A673 (cell line): ENCODE measurements around the gene TFCP2. TPM values are rescaled to one million over a fixed set of nuclear protein-coding genes. Genes with fewer than 3 reads are reported as not detected.

ENCODE experiments used
- BruUV-seq: library from RNA; stranded (reverse); fragments of 400-500 nt; replicated peaks from 2 replicates; lab custom pipeline; 2021; lab: Mats Ljungman, UMichigan
- CTCF ChIA-PET: fragments of 300-600 bp; sonication (Branson Sonifier 250); formaldehyde crosslinking; loops from one replicate; lab custom pipeline; 2022; ENCODE audit warnings: antibody characterized with exemption; lab: Charles Lee
- POLR2A ChIA-PET: fragments of 300-600 bp; sonication (Branson Sonifier 250); formaldehyde crosslinking; loops from one replicate; lab custom pipeline; 2022; ENCODE audit warnings: antibody characterized with exemption; ENCODE audit not compliant: low non-redundant PET; lab: Charles Lee
- DNase-seq: peaks from one replicate; pipeline ENCODE4 v3.0.0-alpha.2; 2015; ENCODE audit warnings: low spot score
- H3K27ac ChIP-seq: fragments of 200-600 bp; sonication (generic); 2 replicates; pipeline ENCODE4 v1.5.1; 2016; ENCODE audit warnings: mixed run types, low read depth, mild to moderate bottlenecking, mixed read lengths, antibody characterized with exemption, low read length; ENCODE audit not compliant: poor library complexity, severe bottlenecking
- H3K27me3 ChIP-seq: fragments of 200-600 bp; sonication (generic); replicated peaks from 2 replicates; pipeline ENCODE4 v1.6.1; 2017; ENCODE audit warnings: mixed run types, low read depth, mild to moderate bottlenecking, mixed read lengths, antibody characterized with exemption, low read length; ENCODE audit not compliant: insufficient read depth, poor library complexity
- H3K36me3 ChIP-seq: fragments of 200-600 bp; sonication (generic); 2 replicates; pipeline ENCODE4 v1.6.1; 2016; ENCODE audit warnings: mixed run types, mild to moderate bottlenecking, mixed read lengths, antibody characterized with exemption, low read length; ENCODE audit not compliant: insufficient read depth, poor library complexity, severe bottlenecking
- H3K4me1 ChIP-seq: fragments of 200-600 bp; sonication (generic); 2 replicates; pipeline ENCODE4 v1.6.1; 2017; ENCODE audit warnings: mixed run types, mild to moderate bottlenecking, mixed read lengths, antibody characterized with exemption, low read length; ENCODE audit not compliant: insufficient read depth, poor library complexity, severe bottlenecking
- H3K4me3 ChIP-seq: fragments of 200-600 bp; sonication (generic); 2 replicates; pipeline ENCODE4 v1.5.1; 2016; ENCODE audit warnings: low read depth, mixed run types, mild to moderate bottlenecking, mixed read lengths, low read length; ENCODE audit not compliant: poor library complexity, severe bottlenecking
- H3K9me3 ChIP-seq: fragments of 200-600 bp; sonication (generic); 2 replicates; pipeline ENCODE4 v1.6.1; 2016; ENCODE audit warnings: mixed run types, low read depth, mild to moderate bottlenecking, mixed read lengths, antibody characterized with exemption, low read length; ENCODE audit not compliant: poor library complexity, severe bottlenecking
- CTCF ChIP-seq: fragments of 300-800, 200-600 bp; sonication (generic); conservative IDR thresholded peaks from 2 replicates; pipeline ENCODE4 v1.5.1; 2017; ENCODE audit warnings: low read depth, mild to moderate bottlenecking, antibody characterized with exemption, low read length, moderate library complexity, mixed read lengths
- EZH2 ChIP-seq: fragments of 200-600 bp; sonication (generic); IDR thresholded peaks from 2 replicates; pipeline ENCODE4 v1.6.1; 2017; ENCODE audit warnings: borderline replicate concordance, low read depth, mild to moderate bottlenecking, mixed read lengths, antibody characterized with exemption, low read length; ENCODE audit not compliant: poor library complexity, severe bottlenecking
- intact Hi-C: fragments of 100-400 bp; cut with micrococcal nuclease; formaldehyde crosslinking; loops from one replicate; pipeline ENCODE4 v1.10.0; 2022; ENCODE audit not compliant: unreplicated experiment
- total RNA-seq: library from RNA; stranded (reverse); gene quantifications from 2 replicates; pipeline ENCODE4 v1.2.3, GENCODE V29; 2021

Gene TFCP2
- total RNA-seq, 1 experiment from 2014 or later, result 46.1 TPM

GRCh38 chr12:51192284-51192671 lies 19.3 kb upstream of the TFCP2 start:
- DNase-seq, result no peak
- H3K4me3 ChIP-seq, result no peak overlapping the region
- no peaks in the 10 kb centered on the region for H3K4me1 ChIP-seq
- H3K9me3 ChIP-seq, result no peaks in the 10 kb centered on the region
- ChIA-PET CTCF (no interaction called here), POLR2A (no interaction called here)
- intact Hi-C loops, result no loop called here
- no peaks in the 10 kb centered on the region for H3K36me3 ChIP-seq
- TF ChIP-seq CTCF (no peak), EZH2 (no peak)
- H3K27me3 ChIP-seq, result no peaks in the 10 kb centered on the region
- BruUV-seq, result no TSS peak
- H3K27ac ChIP-seq, result no peak overlapping the region

GRCh38 chr12:51191516-51192283 lies 18.8 kb upstream of the TFCP2 start:
- TF ChIP-seq EZH2, result no peak
- no peak for TF ChIP-seq CTCF
- Histone ChIP-seq H3K9me3 (no peaks in the 10 kb centered on the region), H3K4me1 (no peaks in the 10 kb centered on the region), H3K27ac (no peak overlapping the region), H3K27me3 (no peaks in the 10 kb centered on the region), H3K4me3 (no peak overlapping the region), H3K36me3 (no peaks in the 10 kb centered on the region)
- BruUV-seq, result no TSS peak
- ChIA-PET CTCF (no interaction called here), POLR2A (no interaction called here)
- intact Hi-C loops, result no loop called here
- DNase-seq, result no peak

- Histone ChIP-seq H3K27me3 (no peaks in the 10 kb centered on the region), H3K9me3 (no peaks in the 10 kb centered on the region), H3K27ac (no peak overlapping the region), H3K4me1 (no peaks in the 10 kb centered on the region), H3K4me3 (no peak overlapping the region), H3K36me3 (no peaks in the 10 kb centered on the region)
- no peak for TF ChIP-seq EZH2
- no peak for TF ChIP-seq CTCF
- POLR2A ChIA-PET, result no interaction called here
- intact Hi-C loops, result no loop called here
- DNase-seq, result no peak
- no TSS peak for BruUV-seq
- CTCF ChIA-PET, result no interaction called here
Observed at GRCh38 chr12:51190820-51191219, 17.9 kb upstream of the TFCP2 start.
